HTERT RPE-1 (cell line): ENCODE measurements around the gene PNP.
"Not testable (repeated sequence)": the region's sequence is repeated elsewhere in the genome, so short reads cannot be mapped to it uniquely, and the experiment has no call there.

Experiments
- in situ Hi-C: fragments of 300-500 bp; cut with MboI; formaldehyde crosslinking; loops from 4 replicates; pipeline ENCODE4 v1.14.3; 2020; ENCODE audit warnings: low sequenced_read_pairs

The PNP gene

DNA sequence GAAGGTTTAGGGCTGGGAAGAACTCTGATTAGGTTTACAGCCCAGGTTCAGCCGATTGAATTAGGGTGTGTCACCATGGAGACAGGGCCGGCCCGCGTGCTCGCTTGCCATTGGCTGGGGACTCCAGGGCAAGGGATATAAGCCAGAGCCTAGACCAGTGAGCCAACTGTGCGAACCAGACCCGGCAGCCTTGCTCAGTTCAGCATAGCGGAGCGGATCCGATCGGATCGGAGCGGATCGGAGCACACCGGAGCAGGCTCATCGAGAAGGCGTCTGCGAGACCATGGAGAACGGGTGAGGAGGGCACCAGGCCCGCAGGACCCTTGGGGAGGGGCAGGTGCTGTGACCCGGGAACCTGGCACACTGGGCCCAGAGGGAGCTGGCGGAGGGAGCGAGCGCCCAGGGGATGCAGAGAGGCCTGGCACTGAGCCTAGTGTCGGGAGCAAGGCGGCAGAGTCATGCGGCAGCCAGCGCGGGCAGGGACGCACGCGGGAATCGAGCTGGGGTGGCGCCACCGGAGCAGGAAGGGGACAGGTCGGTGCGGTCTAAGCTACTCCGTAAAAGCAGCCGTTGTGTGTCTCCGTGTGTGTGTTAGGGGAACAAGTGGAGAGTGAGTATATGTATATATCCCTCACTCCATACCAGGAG lies at the start of gene PNP:
Gene PNP (plus strand): TSS at position 165 of the 648 bp plus-strand sequence. CDS start 119 bp downstream, at position 284.
- in situ Hi-C loops = no loop called here

DNA sequence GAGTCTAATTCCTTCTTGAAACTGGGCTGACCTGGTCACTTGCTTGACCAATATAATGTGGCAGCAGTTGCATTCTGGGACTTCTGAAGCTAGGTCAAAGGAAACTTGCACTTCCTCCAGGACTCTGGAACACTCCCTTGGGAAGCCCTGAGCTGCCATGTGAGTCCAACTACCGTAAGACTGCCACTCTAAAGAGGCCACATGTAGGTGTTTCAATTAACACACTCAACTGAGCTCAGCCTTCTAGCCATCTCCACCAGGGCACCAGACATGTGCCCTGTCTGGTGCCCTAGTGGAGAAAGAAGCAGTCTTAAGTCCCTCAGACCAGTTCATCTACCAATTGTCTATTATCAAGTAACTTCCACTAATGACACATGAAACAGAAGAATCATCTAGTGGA lies 49.8 kb upstream of the PNP start:
- in situ Hi-C loops = no loop called here

DNA sequence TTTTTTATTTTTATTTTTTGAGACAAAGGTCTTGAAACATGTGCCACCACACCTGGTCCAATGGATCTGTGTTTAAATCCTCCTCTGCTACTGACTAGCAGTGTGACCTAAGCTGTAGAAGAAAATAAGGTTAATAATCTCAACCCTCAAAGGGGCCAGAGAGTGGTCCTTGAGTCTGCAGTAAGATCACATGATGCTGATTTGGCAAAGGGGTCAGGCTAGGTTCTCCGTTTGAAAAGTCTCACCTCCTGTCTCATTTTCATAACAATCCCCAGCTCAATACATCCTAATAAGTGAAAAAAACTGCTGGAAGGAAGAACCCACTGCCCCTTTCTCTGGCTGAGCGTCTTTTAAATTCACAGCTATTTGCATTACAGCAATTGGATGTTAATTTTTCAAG lies 47.9 kb upstream of the PNP start:
- in situ Hi-C loops = no loop called here

DNA sequence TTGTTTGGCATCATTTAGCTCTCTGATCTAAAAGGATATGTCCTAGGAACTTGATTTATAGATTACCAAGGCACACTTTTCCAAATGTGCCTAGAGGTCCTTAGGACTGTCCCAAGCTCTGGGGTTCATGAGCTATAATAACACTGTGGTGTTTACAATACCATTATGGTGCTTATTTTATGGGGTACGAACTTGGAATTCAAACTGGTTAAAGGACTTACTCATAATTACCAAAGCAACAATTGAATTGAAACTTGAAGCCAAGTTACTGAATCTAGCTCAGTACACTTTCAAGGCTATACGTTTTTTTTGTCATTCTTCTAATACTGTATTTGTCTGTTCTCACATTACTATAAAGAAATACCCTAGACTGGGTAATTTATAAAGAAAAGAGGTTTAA lies 46.3 kb upstream of the PNP start:
- in situ Hi-C loops = no loop called here

DNA sequence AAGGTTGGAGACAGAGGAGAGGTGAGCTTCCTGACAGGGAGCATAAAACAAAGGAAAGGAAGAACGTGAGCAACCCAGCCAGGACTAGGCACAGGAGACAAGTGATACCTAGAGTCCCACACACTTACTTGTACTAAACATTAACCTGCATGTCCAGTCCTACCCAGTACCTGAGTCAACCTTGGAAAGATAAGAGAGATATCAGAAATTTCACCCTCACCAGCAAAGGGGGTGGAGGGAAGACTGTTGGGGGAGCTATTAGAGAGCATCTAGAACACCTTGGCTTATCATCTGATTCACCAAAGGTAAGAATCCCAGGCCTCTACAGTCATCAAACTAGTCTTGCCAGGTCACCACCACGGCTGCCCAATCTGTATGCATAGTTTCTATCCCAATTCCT lies 44.4 kb upstream of the PNP start:
- in situ Hi-C loops = no loop called here

DNA sequence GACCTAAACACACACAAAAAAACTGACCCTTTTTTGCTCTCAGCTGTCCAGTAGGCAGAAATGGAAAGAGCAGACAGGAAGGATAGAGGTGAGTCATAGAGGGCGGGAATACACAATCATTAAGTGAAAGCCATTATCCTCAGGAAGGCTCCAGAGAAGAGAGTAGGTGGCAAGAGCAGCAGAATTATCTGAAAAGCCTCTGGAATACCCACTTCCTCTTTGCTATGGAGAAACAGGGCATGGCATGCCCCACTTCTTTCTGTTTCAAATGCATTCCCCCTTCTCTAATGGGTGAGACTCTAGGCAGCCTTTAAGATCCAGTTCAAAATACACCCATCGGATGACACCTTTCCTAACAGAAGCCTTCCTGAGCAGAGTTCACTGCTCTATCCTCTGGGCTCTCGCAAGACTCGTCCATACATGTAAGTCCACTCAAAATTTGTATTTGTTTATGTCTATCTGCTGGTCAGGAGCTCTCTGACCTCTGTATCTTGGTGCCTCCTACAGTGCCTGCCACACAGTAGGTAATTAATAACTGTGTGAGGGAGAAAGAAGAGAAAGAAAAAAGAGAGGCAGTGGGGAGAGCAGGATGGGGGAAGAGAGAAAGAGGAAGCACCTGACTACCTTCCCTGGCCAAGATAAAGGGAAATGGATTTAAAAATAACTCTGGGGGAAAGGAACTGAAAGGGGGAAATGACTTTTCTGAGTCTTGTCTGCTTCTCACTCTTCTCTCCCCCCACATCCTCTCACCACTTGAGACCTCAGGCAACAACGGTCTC lies 41.8 kb upstream of the PNP start:
- in situ Hi-C loops = no loop called here

DNA sequence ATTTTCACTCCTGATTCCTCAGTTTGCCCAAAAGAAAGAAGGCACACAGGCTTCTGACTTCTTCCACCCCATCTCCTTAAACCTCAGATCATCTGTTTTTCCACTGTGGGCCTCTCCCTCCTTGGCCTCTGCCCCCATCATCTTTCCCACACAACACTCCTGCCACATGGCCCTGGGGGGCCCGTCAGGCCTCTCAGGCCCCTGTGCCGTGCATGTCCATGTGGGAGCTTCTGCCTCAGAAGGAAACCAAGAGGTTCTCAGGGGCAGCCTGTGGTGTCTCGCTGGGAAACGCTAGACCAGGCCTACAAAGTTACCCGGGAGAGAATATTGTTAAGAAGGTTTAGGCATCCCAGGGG lies 41.2 kb upstream of the PNP start:
- in situ Hi-C loops = no loop called here

DNA sequence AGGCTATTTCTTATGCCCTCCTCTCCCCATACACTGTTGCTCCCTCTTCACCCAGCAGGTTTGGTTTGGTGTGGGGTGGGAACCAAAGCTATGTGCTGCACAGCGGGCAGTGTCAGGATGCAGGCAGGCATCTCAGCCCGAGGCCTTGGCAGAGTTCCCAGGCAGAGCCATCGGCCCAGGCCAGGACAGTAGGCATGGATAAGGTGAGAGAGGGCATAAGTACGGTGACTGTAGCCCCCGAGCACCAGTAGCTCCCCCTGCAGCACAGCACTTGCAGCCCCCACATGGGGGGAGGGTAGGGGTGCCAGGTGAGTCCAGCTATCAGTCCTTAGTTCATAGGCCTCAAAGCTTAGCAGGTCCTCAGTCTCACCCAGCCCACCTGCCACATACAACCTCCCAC lies 40.4 kb upstream of the PNP start:
- in situ Hi-C loops = no loop called here

DNA sequence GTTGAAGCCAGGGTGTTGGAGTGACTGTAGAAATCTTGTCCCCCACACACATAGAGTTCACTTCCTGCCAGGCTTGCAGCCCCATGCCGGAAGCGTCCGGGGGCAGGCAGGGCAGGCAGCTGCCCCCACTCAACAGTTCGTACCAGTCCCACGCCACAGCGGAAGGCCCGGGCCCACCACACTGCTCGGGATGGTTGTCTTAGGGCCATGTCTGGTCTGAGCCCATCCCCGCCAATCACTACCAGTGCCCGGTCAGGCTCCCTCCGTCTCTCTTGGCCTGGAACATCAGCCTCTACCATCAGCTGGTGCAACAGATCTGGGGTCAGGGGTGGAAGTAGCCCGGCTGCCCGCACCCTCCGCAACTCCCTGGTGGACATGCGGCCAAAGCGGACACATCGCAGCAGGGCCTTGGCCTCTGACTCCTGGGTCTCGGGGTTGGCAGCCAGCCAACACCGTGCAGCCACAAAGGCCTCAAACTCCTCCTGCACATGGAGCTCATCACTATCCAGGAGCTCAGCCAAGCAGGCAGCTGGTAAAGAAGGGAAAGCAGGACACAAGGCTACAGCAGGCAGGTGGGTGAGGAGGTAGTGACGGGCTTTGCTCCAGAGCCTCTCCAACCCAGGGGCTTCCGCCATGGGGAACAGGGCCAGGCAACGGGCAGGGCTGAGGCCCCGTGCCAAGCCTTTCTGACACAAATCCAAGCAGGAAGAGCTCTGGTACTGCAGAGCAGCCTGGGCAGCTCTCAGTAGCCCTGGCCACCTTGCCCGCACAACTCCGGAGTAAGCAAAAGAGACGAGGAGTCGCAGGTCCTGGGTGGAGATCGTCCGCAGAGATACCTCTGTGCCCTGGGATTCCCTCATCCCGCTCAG lies 39.2 kb upstream of the PNP start:
- in situ Hi-C loops = no loop called here

DNA sequence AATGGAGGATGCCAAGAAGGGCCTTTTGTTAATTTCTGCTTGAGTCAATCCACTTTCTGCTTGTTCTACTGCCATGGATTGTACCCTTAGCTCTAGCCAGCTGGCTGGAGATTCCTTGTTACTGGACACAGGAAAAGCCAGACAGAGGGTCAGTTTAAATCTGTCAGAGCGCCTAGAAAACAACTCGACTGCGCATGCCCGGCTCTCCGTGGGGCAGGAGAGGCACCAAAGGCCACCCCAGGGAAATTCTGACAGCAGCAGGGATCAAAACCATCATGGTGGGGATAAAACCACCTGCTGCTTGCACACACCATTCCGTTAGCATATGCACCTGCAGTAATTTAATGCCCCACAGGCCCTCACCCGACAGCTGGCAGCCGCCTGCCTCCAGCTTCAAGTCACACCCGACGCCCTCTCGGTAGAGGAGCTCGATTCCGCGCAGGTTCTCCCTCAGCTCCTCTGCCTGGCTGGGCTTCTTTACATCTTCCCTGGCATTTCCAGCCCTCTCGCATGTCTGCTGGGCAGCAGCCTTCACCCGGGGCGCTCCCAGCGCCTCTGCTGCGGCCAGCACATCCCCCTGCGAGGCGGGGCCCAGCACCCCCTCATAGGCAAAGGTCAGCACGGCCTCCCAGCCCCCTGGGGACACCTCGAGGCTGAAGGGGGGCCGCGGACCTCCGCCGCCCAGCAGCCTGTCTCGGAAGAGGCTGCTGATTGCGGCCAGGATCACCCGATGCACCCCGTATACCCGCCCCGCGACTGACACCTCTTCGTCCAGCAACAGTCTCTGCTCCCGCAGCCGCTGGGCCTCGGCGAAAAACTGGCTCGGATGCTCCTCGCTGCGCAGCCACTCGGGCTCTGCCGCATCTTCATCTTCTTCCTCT lies 34.3 kb upstream of the PNP start:
- in situ Hi-C loops = no loop called here

DNA sequence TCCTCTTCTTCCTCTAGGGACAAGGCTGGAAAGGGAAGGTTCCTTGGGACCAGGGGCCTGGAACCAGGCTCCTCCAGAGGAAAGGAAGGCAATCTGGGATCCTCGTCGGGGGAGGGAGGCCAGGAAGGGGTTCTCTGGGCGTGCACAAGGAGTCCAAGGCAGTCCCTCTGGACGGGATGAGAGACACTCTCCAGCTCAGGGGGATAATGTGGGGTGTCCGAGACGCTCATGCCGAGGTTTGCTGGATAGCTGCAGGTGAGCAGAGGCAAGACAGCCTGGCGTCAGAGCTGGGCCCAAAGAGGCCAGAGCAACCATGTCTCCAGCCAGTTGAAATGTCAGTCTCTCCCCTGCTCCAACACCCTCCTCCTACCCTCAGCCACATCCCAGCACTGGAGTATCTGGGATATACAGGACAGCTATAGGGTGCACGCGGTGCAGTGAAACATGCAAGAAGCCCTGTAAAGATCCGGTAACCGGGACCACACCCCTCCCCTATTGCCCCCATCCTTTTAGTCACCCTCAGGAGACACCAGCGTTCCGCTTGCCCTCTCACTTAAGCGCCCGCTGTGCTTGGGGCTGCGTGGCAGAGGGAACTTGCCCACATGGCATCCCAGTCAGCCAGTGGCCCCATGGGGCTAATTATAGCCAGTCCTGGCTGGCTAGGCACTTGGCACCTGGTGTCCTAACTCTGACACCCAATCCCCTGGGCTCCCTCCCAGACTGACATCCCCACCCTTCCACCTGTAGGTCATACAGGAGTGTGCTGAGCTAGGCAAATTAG lies 33.4 kb upstream of the PNP start, which contains the start of gene KLHL33:
Gene KLHL33 (minus strand): TSS at position 585 of the 781 bp plus-strand sequence. CDS start 355 bp downstream, at position 230.
- in situ Hi-C loops = no loop called here

DNA sequence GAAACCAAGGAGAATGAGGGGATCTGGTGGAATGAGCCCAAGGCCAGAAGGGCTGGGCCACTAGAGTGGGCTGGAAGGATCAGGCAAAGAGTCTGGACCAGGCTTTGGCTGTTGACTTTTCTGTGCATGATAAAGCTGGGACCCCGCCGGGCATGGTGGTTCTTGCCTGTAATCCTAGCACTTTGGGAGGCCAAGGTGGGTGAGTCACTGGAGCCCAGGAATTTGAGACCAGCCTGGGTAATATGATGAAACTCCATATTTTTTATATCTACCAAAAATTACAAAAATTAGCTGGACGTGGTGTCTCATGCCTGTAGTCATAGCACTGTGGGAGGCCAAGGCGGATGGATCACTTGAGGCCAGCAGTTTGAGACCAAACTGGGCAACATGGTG lies 32.8 kb upstream of the PNP start:
- in situ Hi-C loops = no loop called here

DNA sequence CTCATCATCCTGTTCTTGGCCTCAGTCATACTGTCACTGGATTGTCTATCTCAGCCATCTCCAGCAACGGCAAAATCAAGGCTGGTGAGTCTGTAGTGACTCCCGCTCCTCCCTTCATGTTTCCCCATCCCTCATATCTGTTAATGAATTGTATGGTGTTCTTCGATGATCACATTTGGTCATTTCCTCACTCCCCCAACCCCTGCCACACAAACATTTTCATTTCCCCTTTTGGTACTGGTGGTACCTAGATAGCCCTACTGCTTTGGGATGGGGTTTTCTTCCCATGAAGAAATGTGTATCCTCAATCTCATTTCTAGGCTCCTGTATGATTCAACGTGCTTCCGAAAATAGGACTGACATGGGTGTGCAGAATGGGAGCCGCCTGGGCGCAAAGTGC lies 30.5 kb upstream of the PNP start:
- in situ Hi-C loops = no loop called here

DNA sequence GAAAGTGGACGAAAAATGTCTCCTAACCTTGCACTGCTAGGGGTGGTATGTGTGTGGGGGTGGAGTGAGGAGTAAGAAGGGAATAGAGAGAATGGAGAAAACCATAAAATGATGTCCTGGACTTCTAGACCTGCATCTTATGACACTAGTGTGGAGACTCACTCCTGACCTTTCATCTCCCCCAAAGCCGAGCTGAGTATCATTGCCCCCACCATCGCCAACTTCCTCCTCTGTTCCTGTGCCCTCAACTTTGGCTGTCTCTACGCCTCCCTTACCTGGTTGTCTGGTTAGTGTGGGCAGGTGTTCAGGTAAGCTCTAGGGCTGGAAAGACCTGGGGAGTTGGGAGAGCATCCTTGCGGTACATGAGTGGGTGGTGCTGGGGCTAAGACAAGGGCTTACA lies 28.7 kb upstream of the PNP start:
- in situ Hi-C loops = no loop called here

DNA sequence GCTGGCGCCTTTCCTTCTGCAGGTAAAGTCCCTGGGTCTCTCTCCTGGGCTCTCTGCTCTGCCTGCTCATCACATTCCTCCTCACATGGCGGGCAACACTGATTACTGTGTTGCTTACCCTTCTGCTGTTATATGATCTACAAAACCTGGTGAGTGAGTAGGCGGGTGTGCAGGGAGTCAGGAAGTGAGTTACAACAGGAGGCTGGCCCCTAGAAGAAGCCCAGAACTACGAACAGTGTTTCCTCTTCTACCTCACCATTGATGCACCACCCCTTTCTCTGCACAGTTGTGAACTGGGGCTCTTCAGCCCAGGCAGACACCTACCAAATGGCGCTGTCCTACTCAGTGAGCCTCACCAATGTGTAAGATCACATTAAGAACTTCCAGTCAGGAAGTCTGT lies 28.3 kb upstream of the PNP start:
- in situ Hi-C loops = no loop called here

DNA sequence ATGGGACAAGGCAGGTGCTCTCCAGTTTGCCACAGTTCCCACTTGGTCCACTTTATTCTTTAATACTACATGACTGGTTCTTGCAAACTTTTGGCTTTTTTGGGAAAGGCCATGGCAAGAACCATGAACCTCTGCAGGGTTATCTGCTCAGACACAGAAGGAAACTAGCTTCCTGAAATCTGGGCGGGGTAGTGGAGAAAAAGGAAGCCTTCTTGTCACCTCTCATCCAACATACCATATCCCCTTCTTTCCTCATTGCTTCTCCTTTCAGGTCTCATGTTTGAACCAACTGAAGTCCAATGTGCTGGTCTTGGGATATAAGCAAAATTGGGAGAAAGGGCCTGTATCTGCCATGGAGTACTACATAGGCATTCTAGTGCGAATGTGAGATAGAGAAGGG lies 27.7 kb upstream of the PNP start:
- in situ Hi-C loops = no loop called here

DNA sequence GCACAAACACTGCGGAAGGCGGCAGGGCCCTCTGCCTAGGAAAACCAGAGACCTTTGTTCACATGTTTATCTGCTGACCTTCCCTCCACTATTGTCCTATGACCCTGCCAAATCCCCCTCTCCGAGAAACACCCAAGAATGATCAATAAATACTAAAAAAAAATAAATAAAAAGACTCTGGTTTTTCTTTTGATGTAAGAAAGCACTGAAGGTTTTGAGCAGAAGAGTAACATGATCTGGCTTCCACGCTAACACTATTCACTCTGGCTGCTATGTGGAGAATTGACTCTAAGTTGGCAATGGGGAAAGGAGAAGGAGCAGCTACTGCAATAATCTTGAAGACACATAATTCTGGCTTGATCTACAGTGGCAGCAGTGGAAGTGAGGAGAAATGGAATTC lies 25.6 kb upstream of the PNP start:
- in situ Hi-C loops = not testable (repeated sequence)

DNA sequence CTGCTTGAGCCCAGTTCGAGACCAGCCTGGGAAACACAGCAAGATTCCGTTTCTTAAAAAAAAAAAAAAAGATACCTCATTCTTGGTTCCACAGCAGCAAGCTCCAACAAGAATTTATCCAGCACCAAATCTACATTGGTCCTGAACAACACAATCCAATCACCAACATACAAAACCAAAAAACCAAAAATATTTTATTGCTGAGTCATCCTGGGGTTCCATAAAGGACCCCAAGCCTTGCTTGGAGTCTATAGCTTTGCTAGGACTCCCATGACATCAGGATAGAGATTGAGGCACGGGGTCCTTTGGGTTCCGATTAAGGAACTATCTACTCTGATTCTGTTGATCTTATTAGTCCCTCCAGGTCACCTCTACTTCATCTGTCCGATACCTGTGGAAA lies 22.3 kb upstream of the PNP start:
- in situ Hi-C loops = no loop called here

DNA sequence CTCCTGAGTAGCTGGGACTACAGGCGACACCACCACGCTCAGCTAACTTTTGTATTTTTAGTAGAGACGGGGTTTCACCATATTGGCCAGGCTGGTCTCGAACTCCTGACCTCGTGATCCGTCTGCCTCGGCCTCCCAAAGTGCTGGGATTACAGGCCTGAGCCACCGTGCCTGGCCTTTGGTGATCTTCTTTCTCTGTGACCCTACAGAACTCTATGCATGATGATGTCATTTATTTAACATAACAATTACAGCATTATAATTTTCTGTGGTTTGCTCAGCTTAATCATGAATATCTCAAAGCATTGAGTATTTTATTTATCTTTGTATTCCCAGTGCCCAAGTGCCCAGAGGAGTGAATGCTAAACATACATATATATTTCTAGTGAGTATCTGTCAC lies 16.4 kb upstream of the PNP start:
- in situ Hi-C loops = not testable (repeated sequence)
